ENCODE results near the gene RGMB. TPM values are rescaled to one million over a fixed set of nuclear protein-coding genes. Genes with fewer than 3 reads are reported as not detected.

RGMB gene
- total RNA-seq, 2 donors from 2014 or later = 0.74 to 0.78 TPM

DNA sequence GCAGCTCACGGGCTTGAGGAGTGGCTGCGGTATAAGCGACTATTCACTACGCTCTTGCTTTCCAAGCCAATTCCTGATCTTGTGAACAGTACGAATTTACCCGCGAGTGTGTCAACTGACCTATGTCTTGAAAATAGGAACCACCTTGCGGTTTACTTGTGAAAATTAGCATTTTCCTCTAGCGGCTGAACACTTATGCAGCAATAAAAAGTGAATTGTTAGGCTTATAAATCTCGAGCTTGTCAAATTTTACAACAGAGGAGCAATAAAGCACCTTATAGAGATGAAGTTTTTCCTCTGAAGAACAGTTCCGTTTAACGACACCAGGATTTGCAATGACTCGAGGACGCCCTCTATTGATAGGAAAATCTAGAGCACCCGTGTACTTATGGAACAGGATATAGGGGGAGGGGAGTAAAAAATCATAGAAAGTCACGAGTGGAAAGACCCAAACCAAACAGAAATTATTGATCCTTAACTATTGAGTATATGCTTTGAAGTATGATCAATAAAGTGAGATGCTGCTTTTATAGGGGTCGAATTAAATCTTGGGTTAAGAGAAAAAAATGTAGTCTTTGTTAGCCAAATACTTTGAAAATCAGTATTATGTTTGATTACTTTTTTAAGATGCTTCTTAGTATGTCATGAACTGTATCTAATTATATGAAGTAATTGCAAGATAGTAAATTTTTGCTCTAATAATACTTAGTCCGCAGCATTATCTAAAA lies 1.9 kb upstream of the RGMB start:
- no peak for ATAC-seq
- H3K4me1 Mint-ChIP-seq (ENCODE audit: low read depth in 2 of 2) = peaks cover 46 to 49% of the 10 kb centered on the region in 2 donors

DNA sequence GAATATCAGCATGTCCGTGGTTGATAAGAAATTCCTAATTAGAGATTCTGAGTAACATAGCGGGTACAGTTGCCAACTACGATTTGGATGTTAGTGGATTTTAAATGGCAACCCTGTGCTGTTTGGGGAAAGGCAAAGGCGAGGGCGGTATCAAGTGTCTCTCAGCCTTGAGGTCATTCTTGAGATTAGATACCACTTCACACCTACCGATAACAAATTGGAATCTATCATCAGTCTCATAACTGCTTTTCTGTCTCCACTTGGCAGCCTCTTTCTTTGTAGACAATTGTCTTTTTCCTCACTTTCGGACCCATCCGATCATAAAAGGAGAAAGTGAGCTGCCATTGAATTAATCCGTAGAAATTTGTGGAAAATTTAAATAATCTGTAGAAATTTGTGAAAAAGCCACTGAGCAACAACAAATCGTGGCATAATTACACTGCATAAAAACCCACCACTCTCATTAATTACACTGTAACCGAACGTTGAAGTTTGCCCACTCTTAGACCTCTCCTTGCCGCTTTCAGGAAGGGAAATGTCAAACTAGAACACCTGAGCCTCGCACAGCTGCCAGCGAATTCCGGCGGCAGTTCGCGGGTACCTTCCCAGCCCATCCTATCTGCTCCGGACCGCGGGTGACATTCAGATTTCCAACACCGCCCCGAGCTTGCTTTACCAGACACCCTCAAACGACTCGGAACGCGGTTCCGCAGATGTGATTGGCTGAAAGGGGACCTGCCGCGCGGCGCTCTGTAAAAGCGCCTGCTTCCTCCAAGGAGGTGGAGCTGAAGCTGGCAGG lies 849 bp upstream of the RGMB start:
- DNase-seq (ENCODE audit: low spot score) (no peak), ATAC-seq (no peak)
- Mint-ChIP-seq H3K27ac (peak overlapping the region in 1 of 2 donors; percentile 60), H3K9me3 (no peaks in the 10 kb centered on the region), H3K4me3 (peak overlapping the region; percentile 91), H3K36me3 (no peaks in the 10 kb centered on the region), H3K4me1 (ENCODE audit: low read depth in 2 of 2) (peaks cover 43 to 44% of the 10 kb centered on the region in 2 donors), H3K27me3 (peaks cover 61 to 80% of the 10 kb centered on the region in 2 donors)

More for the DNA sequence above, 1.9 kb upstream of the RGMB start:
- DNase-seq (ENCODE audit: low spot score) = no peak
- Mint-ChIP-seq H3K27ac (peak overlapping the region in 1 of 2 donors; percentile 69), H3K36me3 (no peaks in the 10 kb centered on the region), H3K4me3 (peak overlapping the region; percentile 98), H3K9me3 (no peaks in the 10 kb centered on the region), H3K27me3 (peaks cover 60 to 76% of the 10 kb centered on the region in 2 donors)

DNA sequence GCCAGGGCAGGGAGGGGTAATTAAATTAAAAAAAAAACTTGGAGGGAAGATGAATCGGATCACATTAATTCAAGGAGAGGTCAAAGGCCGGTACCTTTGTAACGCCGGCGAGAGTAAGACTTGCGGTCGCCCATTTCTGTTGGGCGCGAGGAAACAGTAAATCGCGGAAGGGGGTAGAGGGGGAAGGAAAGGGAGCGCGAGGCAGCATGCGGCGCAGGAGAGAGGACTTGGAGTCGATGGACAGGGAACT lies 324 bp upstream of the RGMB start:
- Mint-ChIP-seq H3K36me3 (no peaks in the 10 kb centered on the region), H3K9me3 (no peaks in the 10 kb centered on the region)

DNA sequence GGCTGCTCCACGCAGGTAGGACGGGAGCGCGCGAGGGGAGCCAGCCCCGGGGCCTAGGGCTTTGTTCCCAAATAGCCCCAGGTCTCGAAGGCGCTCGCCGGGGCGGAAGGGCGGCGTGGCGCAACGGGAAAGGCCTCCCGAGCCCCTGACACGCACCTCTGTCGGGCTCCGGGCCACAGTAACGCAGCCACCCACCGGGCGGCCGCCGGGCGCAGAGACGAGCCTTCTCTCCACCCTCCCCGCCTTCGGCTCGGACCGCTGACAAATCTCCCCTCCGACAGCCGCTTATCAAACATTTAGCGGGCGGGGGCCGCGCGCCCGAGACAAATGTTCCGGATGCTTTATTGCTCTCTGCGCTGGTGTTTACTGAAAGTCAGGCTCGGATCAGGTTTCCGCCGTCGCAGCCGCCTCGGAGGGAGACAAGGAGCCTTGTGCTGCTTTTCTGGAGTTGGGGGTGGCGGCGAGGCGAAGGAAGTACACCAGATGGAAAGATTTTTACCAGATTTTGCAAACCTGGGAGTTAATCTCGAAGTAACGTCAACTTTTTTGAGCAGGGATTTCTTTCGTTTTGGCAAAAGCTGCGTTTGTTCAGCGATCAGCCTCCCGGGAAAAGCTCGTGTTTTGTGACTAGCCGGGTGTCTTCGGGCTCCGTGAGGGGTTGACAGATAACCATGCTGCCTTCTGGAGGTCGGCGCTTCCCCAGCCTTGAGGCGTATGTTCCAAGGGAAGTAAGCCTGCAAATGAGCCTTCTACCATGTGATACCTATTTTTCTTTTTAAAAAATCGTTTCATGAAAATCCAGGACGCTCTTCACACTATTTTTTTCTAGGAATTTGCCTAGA lies 950 bp downstream of the RGMB start:
- DNase-seq (ENCODE audit: low spot score) = no peak
- Mint-ChIP-seq H3K36me3 (no peaks in the 10 kb centered on the region), H3K9me3 (no peaks in the 10 kb centered on the region), H3K27me3 (peaks cover 56 to 70% of the 10 kb centered on the region in 2 donors), H3K4me3 (peak overlapping the region; percentile 91), H3K4me1 (ENCODE audit: low read depth in 2 of 2) (peaks cover 33 to 35% of the 10 kb centered on the region in 2 donors), H3K27ac (peak overlapping the region in 1 of 2 donors; percentile 60)
- peak; percentile 34 to 47 for ATAC-seq

More for the DNA sequence above, 324 bp upstream of the RGMB start:
- peaks cover 59 to 78% of the 10 kb centered on the region in 2 donors for H3K27me3 Mint-ChIP-seq
- H3K27ac Mint-ChIP-seq = peak overlapping the region in 1 of 2 donors; percentile 60
- no peak for DNase-seq (ENCODE audit: low spot score)
- peaks cover 40 to 41% of the 10 kb centered on the region in 2 donors for H3K4me1 Mint-ChIP-seq (ENCODE audit: low read depth in 2 of 2)
- peak overlapping the region; percentile 91 for H3K4me3 Mint-ChIP-seq
- ATAC-seq = no peak

DNA sequence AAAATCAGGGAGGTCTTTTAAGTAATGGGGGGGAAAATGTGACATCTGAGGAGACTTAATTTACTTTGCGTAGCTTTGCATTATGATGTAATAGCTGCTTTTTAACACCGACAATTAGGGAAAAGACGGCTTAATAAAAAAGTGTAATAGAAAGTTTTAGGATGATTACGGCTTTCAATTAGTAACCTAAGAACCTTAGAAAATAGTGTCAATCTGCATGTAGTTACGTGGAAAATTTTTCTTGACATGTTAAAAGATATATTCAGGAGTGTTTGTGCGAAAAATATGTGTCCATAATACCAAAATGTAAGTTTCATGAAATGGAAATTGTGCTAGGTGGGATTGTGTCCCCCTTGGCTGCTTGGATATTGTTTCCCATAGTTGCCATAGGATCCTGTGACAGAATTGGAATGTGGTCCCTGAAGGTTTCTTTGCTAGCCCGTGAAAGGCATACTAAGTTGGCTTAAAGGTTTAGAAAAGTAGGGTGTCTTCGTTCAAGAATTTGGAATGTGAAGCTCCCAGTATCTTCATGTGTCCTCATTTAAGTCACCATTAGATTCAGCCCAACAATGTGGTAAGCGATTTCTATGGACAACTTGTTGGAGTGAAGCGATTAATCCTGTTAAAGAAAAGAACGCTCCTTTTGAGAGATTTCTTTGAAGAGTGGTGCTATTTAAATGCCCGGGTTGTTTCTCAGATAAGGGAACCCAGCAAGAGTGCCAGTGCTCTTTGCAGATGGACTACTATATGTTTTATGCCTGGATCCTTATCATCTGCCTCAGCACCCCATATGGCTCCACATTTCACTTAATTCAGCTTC lies 2.0 kb downstream of the RGMB start:
- Mint-ChIP-seq H3K9me3 (no peaks in the 10 kb centered on the region), H3K36me3 (no peaks in the 10 kb centered on the region), H3K4me3 (peak overlapping the region; percentile 91), H3K4me1 (ENCODE audit: low read depth in 2 of 2) (peaks cover 25 to 28% of the 10 kb centered on the region in 2 donors), H3K27me3 (peaks cover 49 to 68% of the 10 kb centered on the region in 2 donors), H3K27ac (peak overlapping the region in 1 of 2 donors; percentile 60)
- ATAC-seq (no peak), DNase-seq (ENCODE audit: low spot score) (no peak)

DNA sequence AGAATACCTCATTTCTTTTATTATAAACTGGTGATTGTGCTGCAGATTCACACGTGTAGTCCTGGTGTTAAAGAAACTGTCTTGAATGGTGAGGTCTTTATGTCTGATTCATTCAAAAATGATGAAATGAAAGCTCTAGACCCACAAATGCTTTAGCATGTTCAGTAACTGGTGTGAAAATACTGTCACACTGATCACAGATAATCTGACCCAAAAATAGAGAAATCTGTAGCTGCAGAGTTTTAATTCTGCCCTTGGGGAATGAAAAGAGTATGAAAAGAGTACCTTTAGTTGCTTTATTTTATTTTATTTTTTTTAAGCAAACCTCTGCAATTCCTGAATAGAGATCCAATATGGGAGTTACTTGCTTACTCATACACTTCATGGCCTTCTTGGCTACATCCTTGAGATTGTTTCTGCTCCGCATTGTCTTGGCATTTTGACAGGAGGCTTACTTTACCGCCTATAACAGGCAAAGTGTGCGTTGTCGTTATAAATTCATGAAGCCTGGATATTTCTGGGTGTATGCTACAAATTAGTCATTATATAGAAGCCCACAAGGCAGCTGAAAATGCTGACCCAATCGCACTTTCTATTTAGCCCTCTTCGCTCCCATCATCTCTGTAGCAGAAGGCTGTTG lies 2.7 kb downstream of the RGMB start:
- Mint-ChIP-seq H3K9me3 (no peaks in the 10 kb centered on the region), H3K27ac (no peak overlapping the region), H3K4me1 (ENCODE audit: low read depth in 2 of 2) (peaks cover 17 to 21% of the 10 kb centered on the region in 2 donors), H3K27me3 (peaks cover 44 to 61% of the 10 kb centered on the region in 2 donors), H3K36me3 (no peaks in the 10 kb centered on the region), H3K4me3 (peak overlapping the region; percentile 91)
- ATAC-seq (no peak), DNase-seq (ENCODE audit: low spot score) (no peak)

DNA sequence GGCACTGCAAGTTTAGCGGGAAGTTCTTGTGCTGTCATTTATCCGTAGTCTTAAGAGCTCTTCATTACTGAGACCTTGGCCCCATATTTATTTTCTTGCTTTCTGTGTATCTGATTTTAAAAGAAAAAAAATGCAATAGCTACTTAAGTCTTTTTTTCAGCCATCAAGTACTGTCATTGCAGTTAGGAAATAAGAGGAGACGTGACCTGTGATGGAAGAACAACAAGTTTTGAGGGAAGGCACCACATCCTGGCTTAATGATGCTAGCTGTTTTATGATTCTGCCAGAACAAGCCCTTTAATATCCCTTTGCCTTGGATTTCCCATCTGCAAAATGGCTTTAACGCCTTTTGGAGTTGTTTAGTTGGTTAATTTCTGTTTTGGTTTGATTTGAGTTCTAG lies 3.8 kb downstream of the RGMB start:
- Mint-ChIP-seq H3K36me3 (no peaks in the 10 kb centered on the region), H3K27ac (no peak overlapping the region), H3K4me1 (ENCODE audit: low read depth in 2 of 2) (peaks cover 10 to 11% of the 10 kb centered on the region in 2 donors), H3K27me3 (peaks cover 41 to 50% of the 10 kb centered on the region in 2 donors), H3K9me3 (no peaks in the 10 kb centered on the region), H3K4me3 (no peak overlapping the region)
- no peak for ATAC-seq
- DNase-seq (ENCODE audit: low spot score) = no peak

DNA sequence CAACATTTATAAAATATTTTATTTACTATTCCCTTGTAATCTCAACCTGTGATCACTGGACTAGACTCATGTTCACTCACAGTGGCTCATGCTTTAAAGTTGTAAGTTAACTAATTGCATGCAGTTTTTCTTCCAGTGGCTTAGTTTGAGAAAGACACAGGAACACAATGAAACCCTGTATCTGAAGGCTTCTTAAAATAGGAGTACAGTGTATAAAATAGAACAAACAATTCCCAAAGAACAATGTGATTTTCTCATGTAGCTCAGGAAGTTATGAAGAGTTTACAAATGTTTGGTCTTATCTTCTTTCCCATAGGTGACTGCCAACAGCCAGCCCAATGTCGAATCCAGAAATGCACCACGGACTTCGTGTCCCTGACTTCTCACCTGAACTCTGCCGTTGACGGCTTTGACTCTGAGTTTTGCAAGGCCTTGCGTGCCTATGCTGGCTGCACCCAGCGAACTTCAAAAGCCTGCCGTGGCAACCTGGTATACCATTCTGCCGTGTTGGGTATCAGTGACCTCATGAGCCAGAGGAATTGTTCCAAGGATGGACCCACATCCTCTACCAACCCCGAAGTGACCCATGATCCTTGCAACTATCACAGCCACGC lies 5.9 kb downstream of the RGMB start:
- Mint-ChIP-seq H3K4me1 (ENCODE audit: low read depth in 2 of 2) (peaks cover 3 to 9% of the 10 kb centered on the region in 2 donors), H3K36me3 (no peaks in the 10 kb centered on the region), H3K27me3 (peaks cover 36 to 47% of the 10 kb centered on the region in 2 donors), H3K27ac (no peak overlapping the region), H3K4me3 (no peak overlapping the region), H3K9me3 (no peaks in the 10 kb centered on the region)
- DNase-seq (ENCODE audit: low spot score) (no peak), ATAC-seq (no peak)

DNA sequence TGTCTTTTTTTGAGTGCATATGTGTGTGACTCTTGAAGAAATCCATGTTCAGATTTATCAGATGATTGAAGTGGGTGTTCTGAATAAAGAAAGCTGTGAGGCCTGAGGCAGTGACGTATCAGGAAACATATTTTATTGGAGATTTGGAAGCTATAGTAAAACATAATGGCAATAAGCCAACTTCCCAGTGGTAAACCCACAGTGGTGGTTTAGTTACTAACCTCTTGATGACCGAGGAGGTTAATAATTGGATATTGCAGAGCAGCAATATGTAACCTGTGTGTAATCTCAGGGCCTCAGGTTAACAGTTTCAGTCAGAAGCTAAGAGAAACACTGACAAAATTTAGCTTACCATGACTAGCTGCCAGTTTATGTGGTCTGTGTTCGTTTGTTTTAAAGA lies 6.9 kb downstream of the RGMB start:
- Mint-ChIP-seq H3K27ac (no peak overlapping the region), H3K4me3 (no peak overlapping the region), H3K4me1 (ENCODE audit: low read depth in 2 of 2) (no peaks in the 10 kb centered on the region), H3K9me3 (no peaks in the 10 kb centered on the region), H3K36me3 (no peaks in the 10 kb centered on the region), H3K27me3 (peaks cover 35 to 46% of the 10 kb centered on the region in 2 donors)
- ATAC-seq = no peak
- DNase-seq (ENCODE audit: low spot score) = no peak

DNA sequence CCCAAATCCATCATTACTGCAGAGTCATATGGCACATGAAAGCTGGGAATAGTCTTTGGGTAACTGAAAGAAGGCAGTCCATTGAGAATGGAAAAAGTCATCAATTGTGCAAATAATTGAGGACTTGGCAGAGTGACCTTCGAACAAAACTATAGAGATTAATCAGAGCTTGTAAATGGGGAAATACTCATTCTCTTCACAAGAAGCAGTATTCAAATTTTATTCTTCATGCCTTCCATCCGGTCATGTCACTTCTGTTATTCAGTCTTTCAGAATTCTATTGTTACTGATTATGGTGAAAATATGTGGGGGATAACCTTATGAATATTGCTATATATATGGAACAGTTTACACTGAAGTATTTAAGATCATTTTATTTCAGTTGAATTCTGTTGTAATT lies 8.1 kb downstream of the RGMB start:
- no peak overlapping the region for H3K4me3 Mint-ChIP-seq
- no peaks in the 10 kb centered on the region for H3K9me3 Mint-ChIP-seq
- ATAC-seq = no peak
- DNase-seq (ENCODE audit: low spot score) = no peak
- no peaks in the 10 kb centered on the region for H3K4me1 Mint-ChIP-seq (ENCODE audit: low read depth in 2 of 2)
- H3K27ac Mint-ChIP-seq = no peak overlapping the region
- H3K36me3 Mint-ChIP-seq = no peaks in the 10 kb centered on the region
- H3K27me3 Mint-ChIP-seq = peaks cover 29 to 41% of the 10 kb centered on the region in 2 donors

DNA sequence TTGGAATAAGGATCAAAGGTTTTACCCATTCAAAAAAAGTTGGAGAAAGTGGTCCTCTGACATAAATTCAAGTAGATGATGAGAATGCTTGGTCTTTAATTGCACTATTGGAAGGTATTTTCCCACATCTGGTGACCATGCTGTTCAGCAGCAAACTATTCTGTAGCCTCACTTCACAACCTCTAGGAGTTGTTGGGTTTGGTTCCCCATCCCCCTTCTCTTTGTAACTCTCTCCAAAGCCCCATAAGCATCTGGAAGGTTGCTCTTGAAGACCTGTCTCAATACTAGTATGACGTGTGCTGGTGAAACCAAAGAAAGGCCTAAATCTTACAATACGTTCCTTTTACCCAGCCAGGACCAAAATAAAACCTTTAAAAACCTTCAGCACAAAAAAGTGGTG lies 8.5 kb downstream of the RGMB start:
- ATAC-seq (no peak), DNase-seq (ENCODE audit: low spot score) (no peak)
- no peak overlapping the region for H3K27ac Mint-ChIP-seq
- no peaks in the 10 kb centered on the region for H3K36me3 Mint-ChIP-seq
- H3K4me3 Mint-ChIP-seq = no peak overlapping the region
- H3K4me1 Mint-ChIP-seq (ENCODE audit: low read depth in 2 of 2) = no peaks in the 10 kb centered on the region
- H3K27me3 Mint-ChIP-seq = peaks cover 28 to 40% of the 10 kb centered on the region in 2 donors
- no peaks in the 10 kb centered on the region for H3K9me3 Mint-ChIP-seq

DNA sequence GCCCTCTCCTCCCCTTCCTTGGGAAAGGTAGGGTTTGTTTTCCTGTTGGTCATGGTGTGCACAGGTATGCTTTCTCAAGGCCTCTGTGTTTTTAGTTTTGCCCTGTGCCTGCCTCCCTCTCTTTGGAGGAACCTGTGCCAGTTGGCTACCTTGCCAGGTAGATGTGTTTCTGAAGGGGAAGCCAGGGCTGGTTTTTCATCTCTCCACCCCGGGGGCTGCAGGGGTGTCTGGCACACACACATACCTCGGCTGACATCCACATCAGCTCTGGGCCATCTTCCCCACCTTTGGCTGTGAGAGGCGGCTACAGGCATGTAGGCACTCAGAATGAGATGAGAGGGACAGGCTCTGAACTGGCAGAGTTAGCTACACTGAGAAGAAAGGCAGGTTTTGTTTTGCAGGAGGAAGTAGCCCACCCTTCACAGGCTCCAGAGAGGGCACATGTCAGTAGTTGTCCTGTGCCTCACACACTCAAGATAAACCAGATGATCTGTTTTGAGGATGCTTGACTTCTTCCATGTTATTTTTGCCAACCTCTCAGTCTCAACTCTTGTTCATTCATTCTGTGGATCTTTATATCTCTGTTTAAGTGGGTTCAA lies 9.7 kb downstream of the RGMB start:
- Mint-ChIP-seq H3K27me3 (peaks cover 21 to 30% of the 10 kb centered on the region in 2 donors), H3K4me3 (no peak overlapping the region), H3K27ac (no peak overlapping the region), H3K4me1 (ENCODE audit: low read depth in 2 of 2) (no peaks in the 10 kb centered on the region), H3K36me3 (no peaks in the 10 kb centered on the region), H3K9me3 (no peaks in the 10 kb centered on the region)
- ATAC-seq = peak in 1 of 2 donors; percentile 31
- DNase-seq (ENCODE audit: low spot score) = no peak

All from natural killer cell treated with Interleukin-12 subunit alpha and Interleukin-12 subunit beta and Interleukin-15 and Interleukin-18, amount 100 ng/mL, for 72 hours (primary cell).